Osteocyte (in vitro differentiated cells): ENCODE measurements around the gene IDH1. TPM values are rescaled to one million over a fixed set of nuclear protein-coding genes. Genes with fewer than 3 reads are reported as not detected.
"Not testable (repeated sequence)": the region's sequence is repeated elsewhere in the genome, so short reads cannot be mapped to it uniquely, and the experiment has no call there.

ENCODE experiments used
- DNase-seq: peaks from one replicate; pipeline ENCODE4 v3.0.0; 2021; ENCODE audit warnings: mixed read lengths; ENCODE audit not compliant: unreplicated experiment; ENCODE audit errors: extremely low spot score
- H3K27ac Mint-ChIP-seq: one replicate; pipeline ENCODE4 v1.8.0; 2021; ENCODE audit warnings: mild to moderate bottlenecking, mixed read lengths; ENCODE audit not compliant: unreplicated experiment
- H3K27me3 Mint-ChIP-seq: one replicate; pipeline ENCODE4 v1.8.0; 2021; ENCODE audit warnings: mixed read lengths; ENCODE audit not compliant: unreplicated experiment
- H3K36me3 Mint-ChIP-seq: one replicate; pipeline ENCODE4 v1.8.0; 2021; ENCODE audit warnings: mixed read lengths; ENCODE audit not compliant: unreplicated experiment
- H3K4me1 Mint-ChIP-seq: one replicate; pipeline ENCODE4 v1.8.0; 2021; ENCODE audit warnings: mixed read lengths; ENCODE audit not compliant: unreplicated experiment
- H3K4me3 Mint-ChIP-seq: one replicate; pipeline ENCODE4 v1.8.0; 2021; ENCODE audit warnings: mild to moderate bottlenecking, moderate library complexity, mixed read lengths; ENCODE audit not compliant: unreplicated experiment
- H3K9me3 Mint-ChIP-seq: one replicate; pipeline ENCODE4 v1.8.0; 2021; ENCODE audit warnings: mixed read lengths; ENCODE audit not compliant: unreplicated experiment
- total RNA-seq: library from RNA; stranded (reverse); gene quantifications from 2 replicates; pipeline ENCODE4 v1.2.1, GENCODE V29; 2021
- TF ChIP-seq, protein P1 (sequence below): fragments of 200-600 bp; sonication (generic); IDR thresholded peaks from 2 replicates; pipeline ENCODE4 v1.5.0; 2021; ENCODE audit warnings: antibody characterized with exemption, mild to moderate bottlenecking, moderate library complexity

Gene IDH1
- total RNA-seq, 1 donor from 2014 or later = 49.6 TPM

DNA sequence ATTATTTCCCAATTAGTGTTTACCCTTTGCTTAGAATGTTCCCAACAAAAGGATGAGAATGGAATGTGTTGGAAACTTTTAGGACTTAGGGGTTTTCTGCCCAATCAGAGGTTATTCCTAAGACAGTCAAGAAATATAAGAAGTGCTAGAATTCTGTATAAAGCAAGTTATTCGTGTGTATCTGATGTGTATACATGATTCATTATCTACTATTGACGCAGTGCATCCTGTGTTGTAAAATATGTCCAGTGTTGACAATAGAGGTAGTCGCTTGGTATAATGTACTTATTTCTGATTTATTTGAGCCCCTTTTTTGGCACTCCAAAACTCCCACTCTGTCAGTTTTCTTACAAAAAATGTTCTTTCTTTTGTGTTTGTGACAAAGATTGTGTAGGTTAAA is 12.1 kb upstream of the IDH1 start:
- H3K9me3 Mint-ChIP-seq = peaks cover 4% of the 10 kb centered on the region
- peaks cover 36% of the 10 kb centered on the region for H3K4me1 Mint-ChIP-seq
- TF ChIP-seq, protein P1, sequence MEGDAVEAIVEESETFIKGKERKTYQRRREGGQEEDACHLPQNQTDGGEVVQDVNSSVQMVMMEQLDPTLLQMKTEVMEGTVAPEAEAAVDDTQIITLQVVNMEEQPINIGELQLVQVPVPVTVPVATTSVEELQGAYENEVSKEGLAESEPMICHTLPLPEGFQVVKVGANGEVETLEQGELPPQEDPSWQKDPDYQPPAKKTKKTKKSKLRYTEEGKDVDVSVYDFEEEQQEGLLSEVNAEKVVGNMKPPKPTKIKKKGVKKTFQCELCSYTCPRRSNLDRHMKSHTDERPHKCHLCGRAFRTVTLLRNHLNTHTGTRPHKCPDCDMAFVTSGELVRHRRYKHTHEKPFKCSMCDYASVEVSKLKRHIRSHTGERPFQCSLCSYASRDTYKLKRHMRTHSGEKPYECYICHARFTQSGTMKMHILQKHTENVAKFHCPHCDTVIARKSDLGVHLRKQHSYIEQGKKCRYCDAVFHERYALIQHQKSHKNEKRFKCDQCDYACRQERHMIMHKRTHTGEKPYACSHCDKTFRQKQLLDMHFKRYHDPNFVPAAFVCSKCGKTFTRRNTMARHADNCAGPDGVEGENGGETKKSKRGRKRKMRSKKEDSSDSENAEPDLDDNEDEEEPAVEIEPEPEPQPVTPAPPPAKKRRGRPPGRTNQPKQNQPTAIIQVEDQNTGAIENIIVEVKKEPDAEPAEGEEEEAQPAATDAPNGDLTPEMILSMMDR = no peak
- peak overlapping the region; percentile 89 for H3K4me3 Mint-ChIP-seq
- H3K36me3 Mint-ChIP-seq = peaks cover 8% of the 10 kb centered on the region
- peak overlapping the region; percentile 91 for H3K27ac Mint-ChIP-seq
- H3K27me3 Mint-ChIP-seq = no peaks in the 10 kb centered on the region
- no peak for DNase-seq

DNA sequence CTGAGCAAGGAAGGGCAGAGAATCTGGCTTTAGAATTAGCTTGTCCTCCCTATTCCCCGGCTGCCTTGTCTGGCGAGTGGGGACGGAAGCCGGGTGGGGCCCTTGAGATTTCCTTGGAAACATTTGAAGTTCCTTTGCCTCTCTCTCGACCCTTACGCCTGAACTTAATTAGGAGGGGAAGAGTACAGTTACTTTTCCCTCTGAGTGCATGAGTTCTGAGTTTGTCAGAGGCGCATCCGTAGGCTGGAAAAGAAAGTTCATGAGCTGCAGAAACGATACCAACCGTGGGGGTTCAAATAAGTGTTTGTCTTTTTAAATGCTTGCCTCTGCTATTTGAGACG is 11.7 kb upstream of the IDH1 start:
- H3K27me3 Mint-ChIP-seq = no peaks in the 10 kb centered on the region
- H3K27ac Mint-ChIP-seq = peak overlapping the region; percentile 91
- peaks cover 6% of the 10 kb centered on the region for H3K36me3 Mint-ChIP-seq
- H3K9me3 Mint-ChIP-seq = peaks cover 6% of the 10 kb centered on the region
- H3K4me3 Mint-ChIP-seq = peak overlapping the region; percentile 89
- peaks cover 36% of the 10 kb centered on the region for H3K4me1 Mint-ChIP-seq
- TF ChIP-seq, protein P1 = no peak
- no peak for DNase-seq

DNA sequence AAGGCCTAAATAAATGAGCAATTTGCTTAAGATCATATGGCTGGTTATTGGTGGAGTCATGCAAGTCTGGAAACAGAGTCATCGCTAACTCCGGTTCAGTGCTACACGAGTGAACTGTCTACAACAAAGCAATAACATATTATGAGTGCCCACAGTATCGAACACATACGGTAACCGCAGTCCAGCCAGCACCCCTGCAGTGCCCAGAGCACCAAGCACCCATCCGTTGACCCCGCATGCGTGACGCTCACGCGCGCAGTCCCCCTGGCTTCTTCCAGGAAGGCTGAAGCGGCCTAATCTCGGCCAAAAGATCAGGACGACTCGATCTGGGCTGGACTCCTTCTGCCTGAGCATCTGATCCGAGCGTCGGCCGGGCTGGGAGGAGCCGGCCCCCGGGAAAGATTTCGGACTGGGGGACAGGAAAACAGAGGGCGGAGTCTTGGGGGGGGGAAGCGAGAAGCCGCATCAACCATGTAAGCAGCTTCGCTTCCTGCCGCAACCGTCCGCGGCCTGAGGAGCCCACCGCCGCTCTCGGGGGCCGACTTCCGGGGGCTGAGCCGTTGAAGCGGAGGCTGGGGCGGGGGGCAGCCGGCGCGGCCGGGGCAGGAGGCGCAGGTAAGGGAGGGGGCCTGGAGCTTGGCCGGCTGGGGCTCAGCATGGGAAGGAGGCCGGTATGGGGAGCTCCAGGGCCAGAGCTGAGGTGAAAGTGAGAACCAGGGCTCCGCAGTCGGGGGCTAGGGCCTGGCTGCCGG is 11.1 kb upstream of the IDH1 start, which contains the start of gene PIKFYVE:
Gene PIKFYVE (plus strand): TSS at position 455 of the 752 bp plus-strand sequence. CDS start 5,265 bp downstream, outside the sequence.
- DNase-seq = peak; percentile 96
- H3K4me3 Mint-ChIP-seq = peak within 1 kb of the TSS; percentile 89
- H3K27ac Mint-ChIP-seq = peak within 1 kb of the TSS; percentile 91
- H3K27me3 Mint-ChIP-seq = no peaks in the 10 kb centered on the region
- TF ChIP-seq, protein P1 = no peak
- peaks cover 6% of the 10 kb centered on the region for H3K9me3 Mint-ChIP-seq
- peaks cover 2% of the 10 kb centered on the region for H3K36me3 Mint-ChIP-seq
- peaks cover 36% of the 10 kb centered on the region for H3K4me1 Mint-ChIP-seq

DNA sequence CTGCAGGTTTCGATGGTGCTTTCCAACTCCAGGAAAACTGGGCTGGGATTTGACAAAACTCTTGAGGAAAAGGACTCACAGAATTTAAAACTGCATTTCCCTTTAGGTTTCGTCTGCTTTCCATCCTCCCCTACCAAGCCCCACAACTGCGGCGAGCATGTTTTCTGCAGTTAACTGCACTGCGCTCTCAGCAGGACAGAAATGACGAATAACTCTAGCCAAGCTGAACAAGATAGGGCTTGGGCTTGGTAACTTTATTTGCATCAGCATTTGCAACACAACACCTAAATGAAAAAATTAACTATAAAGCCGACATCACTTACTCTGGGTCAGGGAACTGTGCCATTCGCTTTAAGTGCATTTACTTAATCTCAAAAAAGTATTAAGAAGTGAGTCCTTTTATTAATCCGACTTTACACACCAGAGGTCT is 10.5 kb upstream of the IDH1 start:
- TF ChIP-seq, protein P1 = no peak
- H3K4me1 Mint-ChIP-seq = peaks cover 36% of the 10 kb centered on the region
- no peaks in the 10 kb centered on the region for H3K27me3 Mint-ChIP-seq
- peaks cover 6% of the 10 kb centered on the region for H3K9me3 Mint-ChIP-seq
- peak overlapping the region; percentile 91 for H3K27ac Mint-ChIP-seq
- H3K4me3 Mint-ChIP-seq = peak overlapping the region; percentile 89
- peaks cover 1% of the 10 kb centered on the region for H3K36me3 Mint-ChIP-seq
- no peak for DNase-seq

DNA sequence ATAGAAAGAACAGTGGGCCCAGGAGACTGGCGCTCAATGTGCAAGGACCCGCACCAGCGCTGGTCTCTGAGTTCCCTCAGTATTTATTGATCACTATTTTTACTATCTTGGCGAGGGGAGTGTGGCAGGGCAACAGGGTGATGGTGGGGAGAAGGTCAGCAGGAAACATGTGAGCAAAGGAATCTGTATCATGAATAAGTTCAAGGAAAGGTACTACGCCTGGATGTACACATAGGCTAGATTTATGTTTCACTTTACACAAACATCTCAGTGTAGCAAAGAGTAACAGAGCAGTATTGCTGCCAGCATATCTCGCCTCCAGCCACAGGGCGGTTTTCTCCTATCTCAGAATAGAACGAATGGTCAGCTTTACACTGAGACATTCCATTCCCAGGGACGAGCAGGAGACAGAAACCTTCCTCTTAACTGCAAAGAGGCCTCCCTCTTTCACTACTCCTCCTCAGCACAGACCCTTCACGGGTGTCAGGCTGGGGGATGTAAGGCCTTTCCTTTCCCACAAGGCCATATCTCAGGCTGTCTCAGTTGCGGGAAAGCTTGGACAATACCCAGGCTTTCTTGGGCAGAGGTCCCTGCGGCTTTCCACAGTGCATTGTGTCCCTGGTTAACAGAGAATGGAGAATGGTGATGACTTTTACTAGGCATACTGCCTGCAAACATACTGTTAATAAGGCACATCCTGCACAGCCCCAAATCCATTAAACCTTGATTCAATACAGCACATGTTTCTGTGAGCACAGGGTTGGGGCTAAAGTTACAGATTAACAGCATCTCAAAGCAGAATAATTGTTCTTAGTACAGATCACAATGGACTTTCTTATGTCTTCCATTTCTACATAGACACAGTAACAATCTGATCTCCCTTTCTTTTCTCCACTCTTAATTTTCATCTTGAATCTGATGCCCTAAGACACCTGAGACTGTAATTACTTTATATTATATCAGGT is 2.3 kb upstream of the IDH1 start:
- not testable (repeated sequence) for H3K27me3 Mint-ChIP-seq, H3K36me3 Mint-ChIP-seq, DNase-seq, H3K9me3 Mint-ChIP-seq, H3K27ac Mint-ChIP-seq, H3K4me3 Mint-ChIP-seq
- H3K4me1 Mint-ChIP-seq = peaks cover 14% of the 10 kb centered on the region
